A673 (cell line): ENCODE data around the gene EGFR.

Experiments used
- EZH2 ChIP-seq: fragments of 200-600 bp; sonication (generic); IDR thresholded peaks from 2 replicates; pipeline ENCODE4 v1.6.1; 2017; ENCODE audit warnings: borderline replicate concordance, low read depth, mild to moderate bottlenecking, mixed read lengths, antibody characterized with exemption, low read length; ENCODE audit not compliant: poor library complexity, severe bottlenecking
- TF ChIP-seq, protein P1 (sequence below): fragments of 300-800, 200-600 bp; sonication (generic); conservative IDR thresholded peaks from 2 replicates; pipeline ENCODE4 v1.5.1; 2017; ENCODE audit warnings: low read depth, mild to moderate bottlenecking, antibody characterized with exemption, low read length, moderate library complexity, mixed read lengths

DNA sequence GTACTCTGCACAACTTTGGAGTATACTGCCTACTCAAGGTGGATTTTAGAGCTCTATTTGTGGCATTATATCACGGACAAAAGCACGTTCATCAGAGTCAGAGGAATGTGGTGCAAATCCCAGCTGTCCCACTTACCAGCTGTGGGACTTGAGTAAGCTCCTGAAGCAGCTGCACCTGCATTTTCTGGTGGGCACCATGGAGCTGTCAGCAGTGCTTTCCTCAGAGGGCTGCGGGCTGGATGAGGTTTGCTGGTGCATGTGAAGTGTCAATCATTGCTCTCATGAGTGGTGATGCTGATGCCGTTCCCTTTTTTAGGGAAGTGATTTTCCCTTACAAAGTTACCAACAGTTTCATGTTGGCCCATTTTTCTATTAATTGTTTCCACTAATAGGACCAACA, 53.4 kb downstream of the EGFR start:
- TF ChIP-seq, protein P1, sequence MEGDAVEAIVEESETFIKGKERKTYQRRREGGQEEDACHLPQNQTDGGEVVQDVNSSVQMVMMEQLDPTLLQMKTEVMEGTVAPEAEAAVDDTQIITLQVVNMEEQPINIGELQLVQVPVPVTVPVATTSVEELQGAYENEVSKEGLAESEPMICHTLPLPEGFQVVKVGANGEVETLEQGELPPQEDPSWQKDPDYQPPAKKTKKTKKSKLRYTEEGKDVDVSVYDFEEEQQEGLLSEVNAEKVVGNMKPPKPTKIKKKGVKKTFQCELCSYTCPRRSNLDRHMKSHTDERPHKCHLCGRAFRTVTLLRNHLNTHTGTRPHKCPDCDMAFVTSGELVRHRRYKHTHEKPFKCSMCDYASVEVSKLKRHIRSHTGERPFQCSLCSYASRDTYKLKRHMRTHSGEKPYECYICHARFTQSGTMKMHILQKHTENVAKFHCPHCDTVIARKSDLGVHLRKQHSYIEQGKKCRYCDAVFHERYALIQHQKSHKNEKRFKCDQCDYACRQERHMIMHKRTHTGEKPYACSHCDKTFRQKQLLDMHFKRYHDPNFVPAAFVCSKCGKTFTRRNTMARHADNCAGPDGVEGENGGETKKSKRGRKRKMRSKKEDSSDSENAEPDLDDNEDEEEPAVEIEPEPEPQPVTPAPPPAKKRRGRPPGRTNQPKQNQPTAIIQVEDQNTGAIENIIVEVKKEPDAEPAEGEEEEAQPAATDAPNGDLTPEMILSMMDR = no peak
- TF ChIP-seq EZH2 = no peak
